ENCODE data around the gene RADX. TPM values are rescaled to one million over a fixed set of nuclear protein-coding genes. Genes with fewer than 3 reads are reported as not detected.

The RADX gene
- total and polyA plus RNA-seq, 2 of the 13 experiments (the other 11 are each of a cell fraction or from before 2014, with no cell fraction given) = 1.1 to 2.7 TPM

DNA sequence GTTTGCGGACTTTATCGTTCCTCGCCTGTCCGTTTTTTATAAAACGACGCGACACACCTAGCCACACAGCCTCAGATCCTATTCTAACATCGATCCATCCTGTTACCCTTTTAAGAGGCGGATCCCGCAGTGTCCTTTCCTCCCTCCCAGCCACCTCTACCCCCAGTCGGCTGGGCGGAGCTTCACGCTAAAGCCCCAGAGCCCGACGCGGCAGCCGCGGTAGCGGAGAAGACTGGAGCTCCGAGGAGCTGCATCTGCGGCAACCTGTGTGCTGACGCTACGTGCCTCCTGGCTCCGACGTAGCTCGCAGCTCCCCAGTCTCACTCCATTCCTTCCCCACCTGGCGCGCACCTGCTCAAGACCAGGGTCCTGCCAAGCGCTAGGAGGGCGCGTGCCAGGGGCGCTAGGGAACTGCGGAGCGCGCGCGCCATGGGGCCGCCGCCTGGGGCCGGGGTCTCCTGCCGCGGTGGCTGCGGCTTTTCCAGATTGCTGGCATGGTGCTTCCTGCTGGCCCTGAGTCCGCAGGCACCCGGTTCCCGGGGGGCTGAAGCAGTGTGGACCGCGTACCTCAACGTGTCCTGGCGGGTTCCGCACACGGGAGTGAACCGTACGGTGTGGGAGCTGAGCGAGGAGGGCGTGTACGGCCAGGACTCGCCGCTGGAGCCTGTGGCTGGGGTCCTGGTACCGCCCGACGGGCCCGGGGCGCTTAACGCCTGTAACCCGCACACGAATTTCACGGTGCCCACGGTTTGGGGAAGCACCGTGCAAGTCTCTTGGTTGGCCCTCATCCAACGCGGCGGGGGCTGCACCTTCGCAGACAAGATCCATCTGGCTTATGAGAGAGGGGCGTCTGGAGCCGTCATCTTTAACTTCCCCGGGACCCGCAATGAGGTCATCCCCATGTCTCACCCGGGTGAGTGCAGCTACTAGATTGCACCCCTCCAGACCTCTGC lies 115.0 kb downstream of the RADX start, which contains the start of gene RNF128 (continued):
- TF ChIP-seq MAFK (conservative IDR thresholded peaks at IDR 0.05 in 1 of 2, IDR thresholded peaks at IDR 0.05 in 1 of 2; ENCODE audit: low read length in 2 of 2) (no peak), CHD2 (IDR thresholded peaks at IDR 0.05; ENCODE audit: low read depth, low read length) (no peak), POGZ (CRISPR knock-in tag; IDR thresholded peaks at IDR 0.05) (peak; percentile 64; the same call in 1 of the 2 replicates), ZSCAN30 (CRISPR knock-in tag; IDR thresholded peaks at IDR 0.05) (no peak), MED13 (CRISPR knock-in tag; IDR thresholded peaks at IDR 0.05) (0 out of 2 replicates have a peak, but pooled peaks have one; percentile 37), SP2 (CRISPR knock-in tag; IDR thresholded peaks at IDR 0.05) (no peak), ZNF652 (CRISPR knock-in tag; IDR thresholded peaks at IDR 0.05; ENCODE audit: borderline replicate concordance, low read depth) (no peak), ZNF749 (CRISPR knock-in tag; IDR thresholded peaks at IDR 0.05; ENCODE audit: borderline replicate concordance) (no peak), PHF20 (CRISPR knock-in tag; IDR thresholded peaks at IDR 0.05) (no peak), ZNF367 (CRISPR knock-in tag; IDR thresholded peaks at IDR 0.05; ENCODE audit: borderline replicate concordance) (no peak), IKZF1 (IDR thresholded peaks at IDR 0.05) (no peak), STAT5B (CRISPR knock-in tag; IDR thresholded peaks at IDR 0.05) (no peak), ZNF12 (CRISPR knock-in tag; IDR thresholded peaks at IDR 0.05) (no peak), MBNL3 (CRISPR knock-in tag; conservative IDR thresholded peaks at IDR 0.05) (no peak)
- TF ChIP-seq, protein P1, sequence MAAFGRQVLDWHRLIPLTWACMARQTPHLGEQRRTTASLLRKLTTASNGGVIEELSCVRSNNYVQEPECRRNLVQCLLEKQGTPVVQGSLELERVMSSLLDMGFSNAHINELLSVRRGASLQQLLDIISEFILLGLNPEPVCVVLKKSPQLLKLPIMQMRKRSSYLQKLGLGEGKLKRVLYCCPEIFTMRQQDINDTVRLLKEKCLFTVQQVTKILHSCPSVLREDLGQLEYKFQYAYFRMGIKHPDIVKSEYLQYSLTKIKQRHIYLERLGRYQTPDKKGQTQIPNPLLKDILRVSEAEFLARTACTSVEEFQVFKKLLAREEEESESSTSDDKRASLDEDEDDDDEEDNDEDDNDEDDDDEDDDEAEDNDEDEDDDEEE (CRISPR knock-in tag; IDR thresholded peaks at IDR 0.05) = no peak
- TF ChIP-seq, protein P2, sequence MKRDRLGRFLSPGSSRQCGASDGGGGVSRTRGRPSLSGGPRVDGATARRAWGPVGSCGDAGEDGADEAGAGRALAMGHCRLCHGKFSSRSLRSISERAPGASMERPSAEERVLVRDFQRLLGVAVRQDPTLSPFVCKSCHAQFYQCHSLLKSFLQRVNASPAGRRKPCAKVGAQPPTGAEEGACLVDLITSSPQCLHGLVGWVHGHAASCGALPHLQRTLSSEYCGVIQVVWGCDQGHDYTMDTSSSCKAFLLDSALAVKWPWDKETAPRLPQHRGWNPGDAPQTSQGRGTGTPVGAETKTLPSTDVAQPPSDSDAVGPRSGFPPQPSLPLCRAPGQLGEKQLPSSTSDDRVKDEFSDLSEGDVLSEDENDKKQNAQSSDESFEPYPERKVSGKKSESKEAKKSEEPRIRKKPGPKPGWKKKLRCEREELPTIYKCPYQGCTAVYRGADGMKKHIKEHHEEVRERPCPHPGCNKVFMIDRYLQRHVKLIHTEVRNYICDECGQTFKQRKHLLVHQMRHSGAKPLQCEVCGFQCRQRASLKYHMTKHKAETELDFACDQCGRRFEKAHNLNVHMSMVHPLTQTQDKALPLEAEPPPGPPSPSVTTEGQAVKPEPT (CRISPR knock-in tag; IDR thresholded peaks at IDR 0.05; ENCODE audit: low read depth) = no peak
- TF ChIP-seq, protein P3, sequence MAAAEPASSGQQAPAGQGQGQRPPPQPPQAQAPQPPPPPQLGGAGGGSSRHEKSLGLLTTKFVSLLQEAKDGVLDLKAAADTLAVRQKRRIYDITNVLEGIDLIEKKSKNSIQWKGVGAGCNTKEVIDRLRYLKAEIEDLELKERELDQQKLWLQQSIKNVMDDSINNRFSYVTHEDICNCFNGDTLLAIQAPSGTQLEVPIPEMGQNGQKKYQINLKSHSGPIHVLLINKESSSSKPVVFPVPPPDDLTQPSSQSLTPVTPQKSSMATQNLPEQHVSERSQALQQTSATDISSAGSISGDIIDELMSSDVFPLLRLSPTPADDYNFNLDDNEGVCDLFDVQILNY (CRISPR knock-in tag; conservative IDR thresholded peaks at IDR 0.05) = no peak
- TF ChIP-seq, protein P4, sequence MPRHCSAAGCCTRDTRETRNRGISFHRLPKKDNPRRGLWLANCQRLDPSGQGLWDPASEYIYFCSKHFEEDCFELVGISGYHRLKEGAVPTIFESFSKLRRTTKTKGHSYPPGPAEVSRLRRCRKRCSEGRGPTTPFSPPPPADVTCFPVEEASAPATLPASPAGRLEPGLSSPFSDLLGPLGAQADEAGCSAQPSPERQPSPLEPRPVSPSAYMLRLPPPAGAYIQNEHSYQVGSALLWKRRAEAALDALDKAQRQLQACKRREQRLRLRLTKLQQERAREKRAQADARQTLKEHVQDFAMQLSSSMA (CRISPR knock-in tag; IDR thresholded peaks at IDR 0.05) = no peak
- TF ChIP-seq, protein P5, sequence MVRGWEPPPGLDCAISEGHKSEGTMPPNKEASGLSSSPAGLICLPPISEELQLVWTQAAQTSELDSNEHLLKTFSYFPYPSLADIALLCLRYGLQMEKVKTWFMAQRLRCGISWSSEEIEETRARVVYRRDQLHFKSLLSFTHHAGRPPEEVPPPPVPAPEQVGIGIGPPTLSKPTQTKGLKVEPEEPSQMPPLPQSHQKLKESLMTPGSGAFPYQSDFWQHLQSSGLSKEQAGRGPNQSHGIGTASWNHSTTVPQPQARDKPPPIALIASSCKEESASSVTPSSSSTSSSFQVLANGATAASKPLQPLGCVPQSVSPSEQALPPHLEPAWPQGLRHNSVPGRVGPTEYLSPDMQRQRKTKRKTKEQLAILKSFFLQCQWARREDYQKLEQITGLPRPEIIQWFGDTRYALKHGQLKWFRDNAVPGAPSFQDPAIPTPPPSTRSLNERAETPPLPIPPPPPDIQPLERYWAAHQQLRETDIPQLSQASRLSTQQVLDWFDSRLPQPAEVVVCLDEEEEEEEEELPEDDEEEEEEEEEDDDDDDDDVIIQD (CRISPR knock-in tag; IDR thresholded peaks at IDR 0.05; ENCODE audit: low read depth) = no peak
- TF ChIP-seq, protein P6, sequence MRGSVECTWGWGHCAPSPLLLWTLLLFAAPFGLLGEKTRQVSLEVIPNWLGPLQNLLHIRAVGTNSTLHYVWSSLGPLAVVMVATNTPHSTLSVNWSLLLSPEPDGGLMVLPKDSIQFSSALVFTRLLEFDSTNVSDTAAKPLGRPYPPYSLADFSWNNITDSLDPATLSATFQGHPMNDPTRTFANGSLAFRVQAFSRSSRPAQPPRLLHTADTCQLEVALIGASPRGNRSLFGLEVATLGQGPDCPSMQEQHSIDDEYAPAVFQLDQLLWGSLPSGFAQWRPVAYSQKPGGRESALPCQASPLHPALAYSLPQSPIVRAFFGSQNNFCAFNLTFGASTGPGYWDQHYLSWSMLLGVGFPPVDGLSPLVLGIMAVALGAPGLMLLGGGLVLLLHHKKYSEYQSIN (CRISPR knock-in tag; IDR thresholded peaks at IDR 0.05; ENCODE audit: borderline replicate concordance) = no peak
- TF ChIP-seq, protein P7, sequence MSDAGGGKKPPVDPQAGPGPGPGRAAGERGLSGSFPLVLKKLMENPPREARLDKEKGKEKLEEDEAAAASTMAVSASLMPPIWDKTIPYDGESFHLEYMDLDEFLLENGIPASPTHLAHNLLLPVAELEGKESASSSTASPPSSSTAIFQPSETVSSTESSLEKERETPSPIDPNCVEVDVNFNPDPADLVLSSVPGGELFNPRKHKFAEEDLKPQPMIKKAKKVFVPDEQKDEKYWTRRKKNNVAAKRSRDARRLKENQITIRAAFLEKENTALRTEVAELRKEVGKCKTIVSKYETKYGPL (CRISPR knock-in tag; IDR thresholded peaks at IDR 0.05) = no peak
